A549 (cell line): ENCODE data around the gene KDM6A. TPM values are rescaled to one million over a fixed set of nuclear protein-coding genes. Genes with fewer than 3 reads are reported as not detected.

ENCODE experiments used
- ATAC-seq, 2 experiments: fragments of 200-7000 bp in 1 of 2; fragments of >200 bp in 1 of 2; cut with Nextera tagmentation in 1 of 2; cut with Tn5 transposase in 1 of 2; 3 replicates each; pipeline versions ENCODE4 v1.8.0 to v1.9.1; 2018 to 2020; ENCODE audit warnings: mild to moderate bottlenecking in 1 of 2, moderate library complexity in 1 of 2
- CTCF ChIA-PET: fragments of 300-600 bp; sonication (Branson Sonifier 250); formaldehyde crosslinking; extraction: SDS; loops from one replicate; lab custom pipeline; 2021; ENCODE audit warnings: antibody characterized with exemption, inconsistent platforms; lab: Yijun Ruan, JAX
- POLR2A ChIA-PET: fragments of 350-600 bp; formaldehyde crosslinking; extraction: SDS; loops from one replicate; lab custom pipeline; 2021; ENCODE audit warnings: antibody characterized with exemption, inconsistent platforms; lab: Yijun Ruan, JAX
- DNase-seq, 2 experiments: peaks; one replicate each; pipeline versions ENCODE4 v3.0.0 to v3.0.0-alpha.2; 2011 to 2016; ENCODE audit warnings: low read depth in 1 of 2, low spot score in 1 of 2
- FAIRE-seq: peaks from 2 replicates; lab custom pipeline; 2011; peaks lifted over from hg19 to GRCh38; lab: Jason Lieb, UNC
- H3K27ac ChIP-seq, 2 experiments: fragments of >200 bp; sonication (Bioruptor Twin); formaldehyde crosslinking; 3 replicates each; pipeline ENCODE4 v1.5.1; 2016 to 2017
- H3K4me1 ChIP-seq: fragments of >200 bp; sonication (Bioruptor Twin); formaldehyde crosslinking; 3 replicates; pipeline ENCODE4 v1.6.1; 2016
- H3K4me2 ChIP-seq: fragments of >200 bp; sonication (Bioruptor Twin); formaldehyde crosslinking; 3 replicates; pipeline ENCODE4 v1.6.1; 2016
- H3K4me3 ChIP-seq: fragments of >200 bp; sonication (Bioruptor Twin); formaldehyde crosslinking; 3 replicates; pipeline ENCODE4 v1.5.1; 2016
- H3K9me3 ChIP-seq: fragments of >200 bp; sonication (Bioruptor Twin); formaldehyde crosslinking; 3 replicates; pipeline ENCODE4 v1.6.1; 2016
- CBX2 ChIP-seq: fragments of 200-600 bp; sonication (generic); IDR thresholded peaks from 2 replicates; pipeline ENCODE4 v1.6.1; 2016; ENCODE audit warnings: low read depth, mild to moderate bottlenecking, borderline replicate concordance
- CHD2 ChIP-seq: fragments of 150-350 bp; IDR thresholded peaks from 2 replicates; pipeline ENCODE4 v1.6.1; 2014; ENCODE audit warnings: low read length; ENCODE audit not compliant: partially characterized antibody
- CTCF ChIP-seq: fragments of >200 bp; sonication (Bioruptor Twin); formaldehyde crosslinking; IDR thresholded peaks from 3 replicates; pipeline ENCODE4 v1.5.1; 2016
- EHF ChIP-seq: fragments of 250-450 bp; sonication (Bioruptor Pico); IDR thresholded peaks from 2 replicates; pipeline ENCODE4 v1.5.0; 2020; ENCODE audit warnings: mild to moderate bottlenecking
- EP300 ChIP-seq, 2 experiments: fragments of >200 bp; sonication (Bioruptor Twin); formaldehyde crosslinking; IDR thresholded peaks; 2 replicates in 1 of 2; 3 replicates in 1 of 2; pipeline ENCODE4 v1.6.1; 2016 to 2017
- ESRRA ChIP-seq: fragments of 150-350 bp; IDR thresholded peaks from 2 replicates; pipeline ENCODE4 v1.6.1; 2014; ENCODE audit warnings: mild to moderate bottlenecking, low read length, borderline replicate concordance
- FOSL2 ChIP-seq, 2 experiments: fragments of 450-650 bp in 1 of 2; fragments of >200 bp in 1 of 2; sonication (Bioruptor Twin) in 1 of 2; formaldehyde crosslinking; IDR thresholded peaks; 2 replicates each; pipeline versions ENCODE4 v1.5.0 to v1.6.1; 2016 to 2020; ENCODE audit warnings: mild to moderate bottlenecking in 1 of 2, moderate library complexity in 1 of 2
- HES2 ChIP-seq: fragments of >200 bp; sonication (Bioruptor Twin); formaldehyde crosslinking; IDR thresholded peaks from 2 replicates; pipeline ENCODE4 v1.6.1; 2016
- HOXA7 ChIP-seq: fragments of 250-450 bp; sonication (Bioruptor Pico); IDR thresholded peaks from 2 replicates; pipeline ENCODE4 v1.5.0; 2020; ENCODE audit warnings: mild to moderate bottlenecking, moderate library complexity
- HOXB5 ChIP-seq: fragments of 250-450 bp; sonication (Bioruptor Pico); IDR thresholded peaks from 2 replicates; pipeline ENCODE4 v1.5.0; 2020; ENCODE audit warnings: mild to moderate bottlenecking, moderate library complexity
- KDM1A ChIP-seq: fragments of 200-600 bp; sonication (generic); IDR thresholded peaks from 2 replicates; pipeline ENCODE4 v1.6.1; 2016; ENCODE audit warnings: low read depth, mild to moderate bottlenecking
- KDM5A ChIP-seq: fragments of 200-600 bp; sonication (generic); IDR thresholded peaks from 2 replicates; pipeline ENCODE4 v1.6.1; 2016; ENCODE audit warnings: antibody characterized with exemption, mild to moderate bottlenecking
- MAX ChIP-seq: IDR thresholded peaks from 2 replicates; pipeline ENCODE4 v1.6.1; 2012
- RAD21 ChIP-seq, 2 experiments: fragments of >200 bp in 1 of 2; sonication (Bioruptor Twin) in 1 of 2; formaldehyde crosslinking in 1 of 2; IDR thresholded peaks in 1 of 2; conservative IDR thresholded peaks in 1 of 2; 2 replicates in 1 of 2; 3 replicates in 1 of 2; pipeline ENCODE4 v1.6.1; 2012 to 2018; ENCODE audit warnings: inconsistent platforms in 1 of 2
- REST ChIP-seq: fragments of 200-600 bp; sonication (generic); IDR thresholded peaks from 2 replicates; pipeline ENCODE4 v1.6.1; 2016; ENCODE audit warnings: antibody characterized with exemption, mild to moderate bottlenecking, moderate library complexity
- TP53 ChIP-seq: fragments of 250-450 bp; sonication (Bioruptor Pico); IDR thresholded peaks from 2 replicates; pipeline ENCODE4 v1.5.0; 2021; ENCODE audit warnings: mild to moderate bottlenecking, moderate library complexity
- ZNF302 ChIP-seq: fragments of 250-450 bp; sonication (Bioruptor Pico); IDR thresholded peaks from 2 replicates; pipeline ENCODE4 v1.9.0; 2021; ENCODE audit warnings: inconsistent platforms, mild to moderate bottlenecking, moderate library complexity
- ZSCAN20 ChIP-seq: fragments of 250-450 bp; sonication (Bioruptor Pico); IDR thresholded peaks from 2 replicates; pipeline ENCODE4 v1.8.0; 2022; ENCODE audit warnings: mild to moderate bottlenecking, moderate library complexity
- WGBS: methylation state at CpG from one replicate; pipeline ENCODE4 v1.1.6; 2017; ENCODE audit errors: missing lambda C conversion rate; 5-methylcytosine and 5-hydroxymethylcytosine counted together
- polyA plus RNA-seq, 4 experiments: library from polyadenylated mRNA; depleted of rRNA in 3 of 4; stranded (reverse); fragments of >200 nt; fragmentation: RNase III in 1 of 4; extraction: RNeasy Plus Mini Kit Qiagen cat#74134 plus additional on column Dnase treatment in 1 of 4; gene quantifications; 2 replicates in 3 of 4; 3 replicates in 1 of 4; pipeline ENCODE4 v1.2.3, GENCODE V29; 2011 to 2017

KDM6A gene
- polyA plus RNA-seq, 2 of the 4 experiments (the other 2 are of a cell fraction) = 9.3 to 18.4 TPM

GRCh38 chrX:44927398-44927797, 54.4 kb downstream of the KDM6A start:
- ATAC-seq (no peak), DNase-seq (no peak), FAIRE-seq (no peak)
- no peak for TF ChIP-seq MAX
- no peak for TF ChIP-seq HES2
- TF ChIP-seq TP53 (CRISPR knock-in tag) = no peak
- TF ChIP-seq ESRRA = no peak
- no peak for TF ChIP-seq CBX2
- TF ChIP-seq HOXA7 = no peak
- TF ChIP-seq KDM1A = no peak
- TF ChIP-seq REST = no peak
- TF ChIP-seq KDM5A = no peak
- no peak for TF ChIP-seq EP300 (IDR thresholded peaks at IDR 0.05)
- TF ChIP-seq ZSCAN20 (CRISPR knock-in tag) = no peak
- TF ChIP-seq CHD2 = no peak
- TF ChIP-seq CTCF = no peak
- no peak for TF ChIP-seq HOXB5 (CRISPR knock-in tag)
- no peak for TF ChIP-seq FOSL2 (IDR thresholded peaks at IDR 0.05)
- no peak for TF ChIP-seq FOSL2 (CRISPR knock-in tag; IDR thresholded peaks at IDR 0.05)
- TF ChIP-seq EHF = no peak
- ChIA-PET POLR2A (no interaction called here), CTCF (interaction anchor here (1.4 kb wide), 1 partner anchor 11 kb away, joined by 4 read pairs; no protein-coding TSS in a partner anchor)
- 69% methylated on average over 1 of the region's 1 CpG for WGBS
- Histone ChIP-seq H3K4me3 (no peak overlapping the region), H3K4me2 (no peak overlapping the region), H3K4me1 (no peaks in the 10 kb centered on the region), H3K27ac (no peak overlapping the region), H3K9me3 (no peaks in the 10 kb centered on the region)

- no peak for TF ChIP-seq KDM1A
- TF ChIP-seq RAD21 (conservative IDR thresholded peaks at IDR 0.05 in 1 of 2, IDR thresholded peaks at IDR 0.05 in 1 of 2) = no peak
- no peak for TF ChIP-seq ZNF302 (CRISPR knock-in tag)
- no peak for DNase-seq
- H3K27ac ChIP-seq = no peak overlapping the region
- no peak overlapping the region for H3K4me3 ChIP-seq
- no peak overlapping the region for H3K4me2 ChIP-seq
- no peaks in the 10 kb centered on the region for H3K9me3 ChIP-seq
- 89% methylated on average over 4 of the region's 4 CpGs for WGBS
- no peak for FAIRE-seq
- ChIA-PET CTCF (no interaction called here), POLR2A (interaction anchor here (0.6 kb wide), 1 partner anchor 13 kb away, joined by 4 read pairs; no protein-coding TSS in a partner anchor)
- ATAC-seq = no peak
- H3K4me1 ChIP-seq = 0 out of 3 replicates have a peak, but pooled peaks cover 7% of the 10 kb centered on the region
These were observed 58.5 kb downstream of the KDM6A start for GRCh38 chrX:44931441-44931973.
